Pons (tissue), 1 donor: Measurements from ENCODE around the gene TRIM65.

Source experiments
- DNase-seq: peaks from one replicate; pipeline ENCODE4 v3.0.0-alpha.2; 2016; ENCODE audit warnings: low spot score

The TRIM65 gene, protein sequence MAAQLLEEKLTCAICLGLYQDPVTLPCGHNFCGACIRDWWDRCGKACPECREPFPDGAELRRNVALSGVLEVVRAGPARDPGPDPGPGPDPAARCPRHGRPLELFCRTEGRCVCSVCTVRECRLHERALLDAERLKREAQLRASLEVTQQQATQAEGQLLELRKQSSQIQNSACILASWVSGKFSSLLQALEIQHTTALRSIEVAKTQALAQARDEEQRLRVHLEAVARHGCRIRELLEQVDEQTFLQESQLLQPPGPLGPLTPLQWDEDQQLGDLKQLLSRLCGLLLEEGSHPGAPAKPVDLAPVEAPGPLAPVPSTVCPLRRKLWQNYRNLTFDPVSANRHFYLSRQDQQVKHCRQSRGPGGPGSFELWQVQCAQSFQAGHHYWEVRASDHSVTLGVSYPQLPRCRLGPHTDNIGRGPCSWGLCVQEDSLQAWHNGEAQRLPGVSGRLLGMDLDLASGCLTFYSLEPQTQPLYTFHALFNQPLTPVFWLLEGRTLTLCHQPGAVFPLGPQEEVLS

DNA sequence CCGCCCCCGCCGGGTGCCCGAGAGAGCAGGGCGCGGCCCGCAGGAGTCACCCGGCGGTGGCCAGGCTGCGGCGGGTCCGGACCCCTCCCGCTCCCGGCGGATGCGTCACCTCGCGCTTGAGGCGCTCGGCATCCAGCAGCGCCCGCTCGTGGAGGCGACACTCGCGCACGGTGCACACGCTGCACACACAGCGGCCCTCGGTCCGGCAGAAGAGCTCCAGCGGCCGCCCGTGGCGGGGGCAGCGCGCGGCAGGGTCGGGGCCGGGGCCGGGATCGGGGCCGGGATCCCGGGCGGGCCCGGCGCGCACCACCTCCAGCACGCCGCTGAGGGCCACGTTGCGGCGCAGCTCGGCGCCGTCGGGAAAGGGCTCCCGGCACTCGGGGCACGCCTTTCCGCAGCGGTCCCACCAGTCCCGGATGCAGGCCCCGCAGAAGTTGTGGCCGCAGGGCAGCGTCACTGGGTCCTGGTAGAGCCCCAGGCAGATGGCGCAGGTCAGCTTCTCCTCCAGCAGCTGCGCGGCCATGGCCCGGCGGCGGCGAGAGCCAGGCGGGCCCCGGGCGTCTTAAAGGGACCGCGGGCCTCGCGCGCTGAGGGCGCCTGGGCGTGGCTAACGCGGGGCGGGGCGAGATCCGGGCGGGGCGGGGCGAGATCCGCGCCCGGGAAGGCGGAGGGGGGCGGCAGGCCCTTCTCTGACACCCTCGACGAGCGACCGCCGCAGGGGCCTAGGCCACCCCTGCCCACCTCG lies at the start of gene TRIM65:
TSS of gene TRIM65 (minus strand) at position 537 of the 745 bp plus-strand sequence. CDS start at position 523, 14 bp downstream.
- DNase-seq: peak; percentile 78

DNA sequence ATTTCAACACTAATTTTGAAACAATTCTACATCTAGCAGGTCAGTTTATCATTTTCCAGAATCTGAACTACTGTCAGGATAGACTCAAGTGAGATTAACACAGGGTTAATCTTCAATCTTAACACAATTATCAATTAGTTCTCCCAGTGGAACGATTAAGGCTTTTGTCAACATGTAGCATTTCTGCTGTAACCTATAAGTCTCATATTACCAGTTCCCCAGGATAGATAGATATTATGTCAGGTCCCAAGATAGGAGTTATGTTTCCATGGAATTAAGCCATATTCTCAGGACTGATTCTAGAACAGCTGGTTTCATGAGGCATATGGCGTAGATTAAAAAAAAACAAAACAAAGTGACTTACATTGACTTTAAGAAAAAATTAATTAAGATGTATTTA lies 48.5 kb upstream of the TRIM65 start:
- DNase-seq: no peak

DNA sequence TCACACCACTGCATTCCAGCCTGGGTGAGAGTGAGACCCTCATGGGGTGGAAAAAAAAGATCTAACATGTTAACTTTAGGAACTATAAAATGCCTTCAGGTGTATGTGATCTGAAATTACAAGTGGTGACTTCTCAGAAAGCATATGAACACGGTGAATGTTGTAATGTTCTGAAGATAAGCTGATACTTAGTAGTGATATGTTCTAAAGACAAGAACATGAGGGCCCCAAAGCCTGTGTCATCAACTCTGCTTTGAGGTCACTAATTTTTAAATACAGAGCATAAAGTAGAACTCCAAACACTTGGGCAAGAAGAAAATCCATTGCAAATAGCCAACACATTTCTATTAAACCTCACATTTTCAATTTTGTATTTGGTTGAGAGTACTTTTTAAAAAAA lies 46.7 kb upstream of the TRIM65 start:
- DNase-seq: no peak

DNA sequence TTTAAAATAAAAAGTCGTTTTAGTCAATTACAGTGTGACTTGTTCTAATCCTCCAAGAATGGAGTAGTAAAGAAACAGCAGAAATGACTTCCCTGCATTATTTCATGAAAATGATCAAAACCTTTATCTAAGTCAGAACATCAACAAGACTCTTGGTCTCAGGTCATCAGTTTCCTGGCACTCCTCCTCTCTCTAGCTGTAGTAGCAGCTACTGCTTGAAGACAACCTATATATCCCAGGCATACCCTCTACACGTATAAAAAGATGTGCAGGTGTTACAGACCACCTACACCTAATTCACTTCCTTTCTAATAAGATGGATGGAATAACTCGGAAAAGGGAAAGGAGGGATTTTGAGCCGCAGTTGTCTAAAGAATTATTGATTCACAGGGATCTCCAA lies 45.7 kb upstream of the TRIM65 start:
- DNase-seq: no peak

DNA sequence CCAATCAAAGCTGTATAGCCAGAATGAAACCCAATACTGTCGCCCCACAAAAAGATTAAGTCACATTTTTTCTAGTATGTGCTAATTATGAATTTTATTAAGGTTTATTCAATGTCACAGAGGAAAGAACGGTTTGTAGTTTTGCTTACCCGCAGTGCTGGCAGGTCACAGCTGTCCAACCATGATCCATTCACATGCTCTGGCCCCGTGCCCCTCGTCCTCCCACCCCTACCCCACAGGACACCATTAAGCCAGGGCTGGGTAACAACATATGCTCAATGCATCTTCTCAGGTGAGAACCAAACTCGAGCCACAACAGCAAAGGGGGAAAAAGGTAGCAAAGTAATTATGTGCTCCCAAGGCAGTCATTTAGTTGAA lies 44.7 kb upstream of the TRIM65 start:
- no peak for DNase-seq

DNA sequence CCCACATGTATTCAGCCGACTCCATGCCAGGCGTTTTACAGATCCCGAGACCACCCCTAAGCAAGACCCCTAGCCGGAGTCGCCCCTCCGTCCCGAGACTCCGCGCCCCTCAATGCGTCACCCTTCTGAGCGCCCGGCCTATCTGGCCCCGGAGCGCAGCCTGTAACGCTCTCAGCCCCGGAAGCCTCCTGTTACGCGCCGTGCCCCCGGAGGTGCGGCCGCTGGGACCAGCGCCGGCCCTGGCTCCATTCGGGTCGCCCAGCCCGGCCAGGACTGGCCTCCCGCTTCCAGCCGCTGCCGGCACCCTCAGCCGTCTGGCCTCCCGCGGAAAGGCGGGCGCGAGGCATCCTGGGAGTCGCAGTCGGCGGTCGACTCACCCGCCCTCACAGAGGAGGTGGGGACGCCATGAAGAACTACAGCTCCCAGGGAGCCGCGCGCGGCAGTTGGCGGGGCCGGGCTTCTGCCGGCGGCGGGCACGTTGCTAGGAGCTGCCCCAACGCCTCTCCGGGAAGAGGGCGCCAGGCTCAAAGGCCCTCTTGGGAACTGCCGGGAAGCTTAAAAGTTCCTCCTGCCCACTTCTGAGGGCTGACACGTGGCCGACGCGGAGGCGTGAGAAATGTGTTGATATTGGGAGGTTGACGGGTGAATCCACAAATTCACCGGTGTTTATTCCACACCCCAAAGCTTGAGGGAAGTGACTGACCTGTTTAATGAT lies 44.1 kb upstream of the TRIM65 start, which contains the start of gene FBF1:
TSS of gene FBF1 (minus strand) at position 316 of the 715 bp plus-strand sequence. CDS start 2,893 bp downstream, outside the sequence.
- DNase-seq: peak; percentile 94

DNA sequence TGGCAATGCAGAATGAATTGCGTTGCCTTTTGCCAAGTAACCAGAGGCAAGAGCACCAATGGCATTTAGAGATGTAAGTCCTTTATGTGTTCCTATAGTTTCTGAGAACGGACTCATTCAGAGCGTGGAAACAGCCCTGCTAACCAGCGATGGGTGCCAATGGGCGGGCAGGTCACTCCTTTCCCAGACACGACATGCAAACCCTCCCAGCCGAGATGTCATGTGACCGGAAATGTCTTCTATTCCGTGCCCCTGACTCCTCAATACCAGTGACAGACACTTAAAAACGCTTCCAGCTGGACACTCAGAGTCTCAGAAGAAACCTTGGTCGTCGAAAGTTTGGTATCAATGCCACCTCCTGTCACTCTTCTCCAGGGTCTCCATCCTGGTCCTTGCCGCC lies 40.9 kb upstream of the TRIM65 start:
- no peak for DNase-seq

DNA sequence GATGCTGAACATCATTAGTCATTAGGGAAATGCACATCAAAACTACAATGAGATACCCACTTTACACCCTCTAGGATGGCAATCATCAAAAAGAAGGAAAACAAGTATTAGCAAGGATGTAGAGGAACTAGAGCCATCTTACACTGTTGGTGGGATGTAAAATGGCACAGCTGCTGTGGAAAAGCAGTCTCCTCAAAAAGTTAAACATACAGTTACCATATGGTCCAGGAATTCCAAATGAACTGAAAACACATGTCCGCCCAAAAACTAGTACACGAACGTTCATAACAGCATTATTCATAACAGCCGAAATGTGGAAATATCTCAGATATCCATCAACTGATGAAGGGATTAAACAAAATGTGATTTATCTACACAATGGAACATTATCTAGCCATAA lies 37.1 kb upstream of the TRIM65 start:
- DNase-seq: no peak

DNA sequence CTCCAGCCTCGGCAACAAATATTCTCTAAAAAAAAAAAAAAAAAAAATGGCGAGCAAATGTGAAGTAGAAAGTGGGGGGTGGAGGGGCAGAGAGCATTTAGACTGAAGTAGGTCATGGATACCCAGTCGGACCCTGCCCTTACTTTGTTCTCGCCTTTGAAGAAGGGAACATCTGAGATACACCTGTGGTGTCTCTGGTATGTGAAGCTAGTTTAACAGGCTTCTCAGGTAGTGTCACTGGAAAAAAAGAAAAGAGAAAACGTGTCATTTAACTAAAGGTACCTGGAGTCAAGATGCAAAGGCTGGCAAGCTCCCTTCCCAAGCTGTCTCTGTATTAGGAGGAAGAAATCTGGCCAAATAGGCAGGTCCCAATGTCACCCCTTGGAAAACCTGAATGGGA lies 36.1 kb upstream of the TRIM65 start:
- DNase-seq: no peak

DNA sequence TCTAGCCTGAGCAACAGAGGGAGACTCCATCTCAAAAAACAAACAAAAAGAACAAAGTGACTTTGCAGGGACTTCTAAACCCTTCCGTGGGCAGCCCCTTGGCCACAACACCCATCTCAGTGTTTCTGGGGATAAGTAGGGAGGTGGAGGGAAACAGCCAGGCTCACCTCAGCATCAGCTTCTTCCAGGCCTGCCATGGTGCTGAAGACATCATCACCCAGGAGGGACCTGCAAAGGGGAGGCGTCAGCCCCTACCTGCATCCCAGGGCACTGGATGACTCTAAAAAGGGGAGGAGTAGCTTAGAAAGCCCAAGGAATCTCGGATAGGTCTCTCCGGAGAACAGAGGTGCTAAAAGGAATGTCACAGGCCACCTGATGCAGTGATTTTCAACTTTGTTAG lies 34.3 kb upstream of the TRIM65 start:
- no peak for DNase-seq

DNA sequence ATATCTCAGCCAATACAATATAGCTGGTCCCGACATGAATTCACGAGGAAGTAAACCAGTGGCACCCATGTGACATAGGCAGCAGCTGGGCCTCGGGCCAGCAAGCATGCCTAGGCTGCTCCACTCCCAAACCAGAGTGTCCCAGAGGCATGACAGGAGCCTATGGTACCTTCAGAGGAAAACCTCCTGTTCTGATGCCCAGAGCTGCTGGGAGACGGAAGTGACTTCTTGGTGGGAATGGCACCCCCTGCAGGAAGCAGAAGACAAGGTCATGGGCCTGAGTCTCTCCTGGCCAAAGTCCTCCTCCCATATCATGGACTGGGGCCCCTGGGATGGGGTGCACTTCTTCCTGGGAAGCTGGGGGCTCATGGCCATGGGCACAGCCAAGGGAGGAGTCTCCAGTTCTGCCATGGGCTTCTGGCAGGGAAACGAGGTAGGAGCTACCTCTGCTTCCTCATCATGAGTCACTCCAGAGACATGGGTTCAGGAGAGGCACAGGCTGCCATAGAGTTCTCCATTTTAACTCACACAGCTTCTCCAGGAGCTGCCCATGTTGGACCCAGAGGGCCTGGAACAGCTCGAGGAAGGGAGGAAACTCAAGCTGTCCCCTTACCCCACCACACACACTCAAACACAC lies 30.7 kb upstream of the TRIM65 start:
- DNase-seq: no peak

DNA sequence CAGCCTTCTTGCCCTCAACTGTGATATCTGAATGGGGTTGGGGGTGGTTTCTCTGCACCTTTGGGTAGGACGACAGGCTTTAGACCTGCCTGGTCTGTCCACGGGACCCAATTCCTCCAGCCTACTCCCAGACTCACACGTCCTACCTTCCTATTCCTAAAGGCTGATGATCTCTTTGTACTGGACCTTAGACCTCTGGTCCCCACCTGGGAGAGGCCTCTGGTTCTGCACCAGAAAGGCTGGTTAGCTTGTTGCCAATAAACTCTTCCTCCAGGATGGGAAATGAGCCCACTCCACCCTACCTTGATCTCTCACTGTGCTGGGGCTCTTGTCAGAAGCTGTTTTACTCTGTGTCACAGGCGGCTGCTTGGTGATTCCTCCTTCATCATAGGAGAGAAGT lies 29.7 kb upstream of the TRIM65 start:
- DNase-seq: no peak

DNA sequence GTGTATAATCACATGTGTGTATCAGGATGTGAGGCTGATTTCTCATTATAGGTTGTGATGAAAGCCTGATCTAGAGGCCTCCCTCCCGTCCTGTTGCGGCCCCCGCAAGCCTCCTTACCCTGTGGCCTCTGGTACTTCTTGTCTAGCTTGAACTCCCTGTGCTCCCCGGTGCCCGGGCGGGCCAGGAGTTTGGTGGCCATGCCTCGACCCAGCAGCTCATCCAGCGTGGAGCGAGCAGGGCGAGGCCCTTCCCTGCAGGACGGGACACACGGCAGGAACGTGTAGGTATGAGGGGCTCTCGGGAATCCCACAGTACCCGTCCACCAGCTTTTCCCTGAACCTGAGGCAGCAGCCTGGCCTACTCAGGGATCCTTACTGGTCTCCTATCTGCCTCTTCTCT lies 29.2 kb upstream of the TRIM65 start:
- DNase-seq: no peak

DNA sequence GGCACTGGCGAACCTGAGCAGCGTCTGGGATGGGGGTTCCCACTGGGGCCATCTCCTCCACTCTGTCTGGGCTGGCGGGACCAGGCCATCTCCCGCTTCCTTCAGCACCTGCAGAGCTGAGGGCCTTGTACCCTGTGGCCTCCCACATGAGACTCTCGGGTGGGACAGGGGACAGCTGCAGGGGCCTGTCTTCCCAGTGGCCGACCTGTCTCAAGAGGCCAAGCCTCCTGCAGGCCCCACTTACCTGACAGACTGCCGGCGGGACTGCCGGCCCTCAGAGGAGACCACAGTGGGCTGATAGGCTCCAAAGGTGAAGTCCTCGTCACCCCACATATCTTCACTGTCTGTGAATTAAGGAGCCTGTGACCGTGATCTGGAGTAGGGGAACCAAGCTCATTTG lies 28.4 kb upstream of the TRIM65 start:
- no peak for DNase-seq

DNA sequence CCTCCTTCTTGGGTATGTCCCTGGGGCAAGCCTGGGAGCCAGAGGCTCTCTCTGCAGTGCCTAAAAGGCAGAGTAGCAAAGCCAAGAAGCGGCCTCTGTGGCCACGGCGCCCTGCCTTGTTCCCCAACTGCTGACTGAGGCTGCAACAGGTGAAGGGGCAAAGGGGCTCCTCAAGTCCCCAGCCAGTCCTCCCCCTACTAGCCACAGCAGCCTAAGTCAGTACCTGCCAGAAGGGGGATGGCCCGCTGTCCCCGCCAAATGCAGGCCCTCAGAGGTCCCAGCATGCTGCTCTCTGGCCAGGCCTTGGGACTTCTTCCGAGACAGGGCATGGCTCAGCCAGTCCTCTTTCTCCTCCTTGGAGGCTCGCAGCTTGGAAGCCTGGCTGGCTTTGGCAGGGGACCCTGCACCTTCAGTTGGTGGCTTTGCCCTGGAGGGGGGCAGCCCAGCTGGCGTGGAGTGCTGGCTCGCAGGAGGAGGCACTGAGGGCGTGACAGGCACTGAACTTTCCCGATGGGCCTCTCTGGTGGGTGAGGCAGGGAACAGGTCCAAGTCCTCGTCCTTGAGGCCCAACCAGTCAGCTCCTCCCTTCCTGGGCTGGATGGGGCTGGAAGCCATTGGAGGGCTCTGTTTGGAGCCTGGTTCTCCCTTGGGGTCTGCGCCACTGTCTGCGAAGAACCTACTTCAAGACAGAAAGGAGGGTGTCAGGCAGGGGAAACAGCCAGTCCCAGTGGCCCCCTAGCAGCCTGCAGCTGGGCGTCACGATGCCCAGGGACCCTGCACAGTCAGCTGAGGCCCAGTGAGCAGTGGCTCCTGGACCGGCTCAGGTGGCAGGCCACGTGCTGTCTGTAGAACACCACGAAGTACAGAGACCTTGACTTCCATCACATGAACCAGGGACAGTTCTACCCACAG lies 26.5 kb upstream of the TRIM65 start:
- no peak for DNase-seq

DNA sequence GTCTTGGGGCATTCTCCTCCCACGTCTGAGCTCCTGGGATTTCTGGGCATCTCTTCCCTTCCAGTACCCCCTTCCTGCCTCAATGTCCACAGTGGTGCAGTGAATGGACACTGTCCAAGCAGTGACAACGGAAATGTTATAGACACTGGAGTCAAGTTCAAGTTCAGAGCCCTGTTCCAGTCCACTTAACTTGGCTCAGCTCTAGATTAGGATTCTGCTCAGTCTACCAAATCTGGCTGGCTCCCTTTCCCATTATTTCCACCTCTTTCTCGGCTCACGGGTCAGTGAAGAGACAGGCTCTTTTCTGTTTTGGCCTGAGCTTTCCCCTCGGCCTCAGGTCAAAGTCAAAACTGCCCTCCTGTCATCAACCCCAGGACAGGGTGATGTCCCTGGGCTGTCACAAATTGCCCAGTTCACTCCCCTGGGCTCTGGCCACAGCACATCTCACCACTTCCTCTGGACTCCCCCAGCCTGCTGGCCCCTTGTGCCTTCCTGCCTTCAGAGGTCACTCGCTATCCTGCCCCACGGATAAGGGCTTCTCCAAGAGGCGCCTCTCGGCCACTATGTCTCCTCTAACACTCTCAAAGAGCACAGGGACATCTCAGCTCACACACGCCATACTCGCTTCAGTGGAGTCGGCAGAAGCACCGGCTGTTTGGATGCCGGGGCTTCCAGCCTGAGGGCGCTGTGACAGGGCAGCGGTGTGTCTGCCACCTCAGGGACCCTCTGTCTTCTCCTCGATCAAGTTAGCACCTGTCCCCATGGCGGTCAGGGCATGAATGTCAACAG lies 25.6 kb upstream of the TRIM65 start:
- DNase-seq: no peak

DNA sequence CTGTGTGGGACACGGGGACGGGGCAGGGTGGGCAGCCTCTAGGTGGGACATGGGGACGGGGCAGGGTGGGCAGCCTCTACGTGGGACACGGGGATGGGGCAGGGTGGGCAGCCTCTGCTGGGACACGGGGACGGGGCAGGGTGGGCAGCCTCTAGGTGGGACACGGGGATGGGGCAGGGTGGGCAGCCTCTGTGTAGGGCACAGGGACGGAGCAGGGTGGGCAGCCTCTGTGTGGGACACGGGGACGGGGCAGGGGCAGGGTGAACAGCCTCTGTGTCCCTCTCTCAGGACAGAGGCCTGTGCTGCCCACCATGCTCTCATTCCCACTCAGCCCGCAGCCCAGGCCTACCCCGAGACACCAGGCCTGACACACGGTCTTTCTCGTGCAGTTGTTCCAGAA lies 24.8 kb upstream of the TRIM65 start:
- no peak for DNase-seq

DNA sequence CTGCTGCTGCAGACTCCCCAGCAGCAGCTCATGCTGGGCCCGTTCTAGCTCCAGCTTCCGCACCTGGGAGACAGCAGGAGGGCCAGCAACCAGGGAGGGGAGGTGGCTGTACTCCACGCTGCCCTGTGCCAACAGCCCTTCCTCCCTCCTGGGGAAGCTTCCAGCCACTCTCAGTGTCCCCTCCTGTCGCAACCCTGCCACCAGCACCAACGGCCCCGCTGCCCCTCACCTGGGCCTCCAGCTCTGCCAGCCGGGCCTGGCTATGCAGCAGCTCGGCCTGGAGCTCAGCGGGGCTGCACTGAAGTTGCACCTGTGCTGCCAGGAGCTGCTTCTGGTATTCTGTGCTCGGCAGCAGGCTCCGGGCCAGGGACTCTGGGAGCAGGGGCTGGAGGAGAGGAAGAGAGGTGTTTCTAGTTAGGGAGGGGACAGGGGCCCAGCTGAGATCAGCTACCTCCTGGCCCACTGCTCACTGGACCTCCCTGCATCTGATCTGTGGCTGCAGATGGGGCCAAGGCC lies 23.4 kb upstream of the TRIM65 start:
- DNase-seq: no peak

DNA sequence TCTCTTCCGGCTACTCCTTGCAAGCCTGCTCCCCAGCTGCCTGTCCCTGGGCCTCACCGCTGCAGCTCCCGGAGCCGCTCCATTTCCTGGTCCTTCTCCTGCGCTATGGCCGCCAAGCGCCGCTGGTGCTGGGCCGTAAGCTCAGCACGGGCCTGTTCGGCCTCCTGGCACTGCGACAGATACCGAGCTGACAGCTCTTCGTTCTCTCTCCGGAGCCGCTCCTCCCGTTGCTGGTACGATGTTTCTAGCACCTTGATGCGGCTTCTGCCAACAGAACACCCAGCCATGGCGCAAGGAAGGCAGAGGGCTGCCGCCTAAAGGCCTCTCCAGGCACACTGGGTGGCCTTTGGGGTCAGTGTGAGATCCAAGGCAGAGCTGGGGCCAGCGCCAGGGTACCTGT lies 22.9 kb upstream of the TRIM65 start:
- no peak for DNase-seq

DNA sequence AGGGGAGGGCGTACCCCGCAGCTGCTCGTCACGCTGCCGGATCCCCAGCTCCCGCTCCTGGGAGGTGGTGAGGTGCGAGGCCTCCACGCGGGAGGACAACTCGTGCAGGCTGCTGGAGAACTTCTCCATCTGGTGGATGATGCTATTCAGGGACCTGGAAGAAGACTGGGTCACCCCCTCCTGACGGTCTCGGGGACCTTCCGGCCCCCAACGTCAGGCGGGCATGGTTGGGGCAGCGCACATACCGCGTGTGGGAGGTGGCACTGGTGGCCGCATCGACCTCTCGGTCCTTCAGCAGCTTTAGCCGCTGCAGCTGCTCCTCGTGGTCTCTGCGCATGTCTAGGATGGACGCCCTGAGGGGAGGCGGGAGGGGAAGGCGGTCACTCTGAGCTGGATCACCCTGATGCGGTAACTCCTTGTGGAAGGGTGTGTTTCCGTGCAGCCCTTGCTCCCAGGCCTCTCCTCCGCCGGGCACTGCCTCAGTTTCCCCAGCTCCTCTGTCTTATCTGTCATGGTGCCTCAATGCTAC lies 21.2 kb upstream of the TRIM65 start:
- DNase-seq: no peak
